Activated naive CD8-positive, alpha-beta T cell treated with anti-CD3 and anti-CD28 coated beads, Interleukin-2, amount 10 ng/mL, durations not matched to agents 7 days and 5 days (primary cell): ENCODE data around the gene DHDH. TPM values are rescaled to one million over a fixed set of nuclear protein-coding genes. Genes with fewer than 3 reads are reported as not detected.
"Not testable (repeated sequence)": the region's sequence is repeated elsewhere in the genome, so short reads cannot be mapped to it uniquely, and the experiment has no call there.

Source experiments
- ATAC-seq: fragments of 150-1000 bp; cut with Tn5 transposase; one replicate; pipeline ENCODE4 v1.10.0; 2021; ENCODE audit warnings: low read depth, moderate library complexity
- POLR2A ChIA-PET: fragments of 350-600 bp; sonication (Branson Sonifier 250); formaldehyde crosslinking; loops from one replicate; lab custom pipeline; 2021; ENCODE audit warnings: antibody characterized with exemption; lab: Charles Lee
- DNase-seq: peaks from one replicate; pipeline ENCODE4 v3.0.0; 2021
- H3K27ac Mint-ChIP-seq: one replicate; pipeline ENCODE4 v1.8.0; 2022; ENCODE audit warnings: mild to moderate bottlenecking, mixed read lengths
- H3K27me3 Mint-ChIP-seq: one replicate; pipeline ENCODE4 v1.8.0; 2022; ENCODE audit warnings: mild to moderate bottlenecking, moderate library complexity, mixed read lengths
- H3K36me3 Mint-ChIP-seq: one replicate; pipeline ENCODE4 v1.8.0; 2021; ENCODE audit warnings: mild to moderate bottlenecking, mixed read lengths
- H3K4me1 Mint-ChIP-seq: one replicate; pipeline ENCODE4 v1.8.0; 2021; ENCODE audit warnings: mixed read lengths
- H3K4me3 Mint-ChIP-seq: one replicate; pipeline ENCODE4 v1.8.0; 2022; ENCODE audit warnings: mild to moderate bottlenecking, moderate library complexity, mixed read lengths
- H3K9me3 Mint-ChIP-seq: one replicate; pipeline ENCODE4 v1.8.0; 2021; ENCODE audit warnings: mixed read lengths
- total RNA-seq, 2 experiments: library from RNA; stranded (reverse); gene quantifications; one replicate each; pipeline ENCODE4 v1.2.3, GENCODE V29; 2021

The DHDH gene
- total RNA-seq, 2 experiments from 2014 or later: 1.7 to 2.6 TPM

GRCh38 chr19:48902291-48902690 is 31.2 kb upstream of the DHDH start:
- not testable (repeated sequence) for ATAC-seq, H3K27me3 Mint-ChIP-seq, H3K9me3 Mint-ChIP-seq, DNase-seq
- POLR2A ChIA-PET: interaction anchor here (4.2 kb wide), 1 partner anchor 28 kb away, joined by 79 read pairs; the partner anchor contains the start of gene PPP1R15A
- Mint-ChIP-seq H3K4me3 (peak overlapping the region; percentile 68), H3K27ac (peak overlapping the region; percentile 56), H3K36me3 (peaks cover 47% of the 10 kb centered on the region), H3K4me1 (peaks cover 19% of the 10 kb centered on the region)

GRCh38 chr19:48903788-48904187 is 29.7 kb upstream of the DHDH start:
- H3K27me3 Mint-ChIP-seq, H3K9me3 Mint-ChIP-seq, DNase-seq, ATAC-seq, POLR2A ChIA-PET, H3K4me3 Mint-ChIP-seq, H3K27ac Mint-ChIP-seq: not testable (repeated sequence)
- Mint-ChIP-seq H3K36me3 (peaks cover 54% of the 10 kb centered on the region), H3K4me1 (peaks cover 21% of the 10 kb centered on the region)

- H3K4me3 Mint-ChIP-seq: no peak overlapping the region
- ATAC-seq (no peak), DNase-seq (no peak)
- H3K9me3 Mint-ChIP-seq: no peaks in the 10 kb centered on the region
- no peak overlapping the region for H3K27ac Mint-ChIP-seq
- H3K36me3 Mint-ChIP-seq: peaks cover 56% of the 10 kb centered on the region
- POLR2A ChIA-PET: interaction anchor here (0.7 to 1.9 kb wide), 2 partner anchors 34 to 400 kb away, joined by 3 to 5 read pairs; partner anchors contain the start of gene PPP1R15A
- peaks cover 15% of the 10 kb centered on the region for H3K4me1 Mint-ChIP-seq
- no peaks in the 10 kb centered on the region for H3K27me3 Mint-ChIP-seq
Measured at GRCh38 chr19:48905664-48906063, 27.8 kb upstream of the DHDH start.

GRCh38 chr19:48906324-48906723 is 27.2 kb upstream of the DHDH start:
- H3K4me1 Mint-ChIP-seq: peaks cover 13% of the 10 kb centered on the region
- DNase-seq (no peak), ATAC-seq (no peak)
- no peaks in the 10 kb centered on the region for H3K9me3 Mint-ChIP-seq
- no peak overlapping the region for H3K4me3 Mint-ChIP-seq
- H3K27me3 Mint-ChIP-seq: no peaks in the 10 kb centered on the region
- no peak overlapping the region for H3K27ac Mint-ChIP-seq
- peaks cover 53% of the 10 kb centered on the region for H3K36me3 Mint-ChIP-seq
- POLR2A ChIA-PET: interaction anchor here (0.7 to 1.0 kb wide), 3 partner anchors 10 to 399 kb away, joined by 3 to 5 read pairs (median 4); no protein-coding TSS in a partner anchor

GRCh38 chr19:48907671-48908070 is 25.8 kb upstream of the DHDH start:
- DNase-seq: no peak
- H3K36me3 Mint-ChIP-seq: peaks cover 51% of the 10 kb centered on the region
- no peak overlapping the region for H3K4me3 Mint-ChIP-seq
- no peak for ATAC-seq
- peaks cover 5% of the 10 kb centered on the region for H3K4me1 Mint-ChIP-seq
- H3K27me3 Mint-ChIP-seq: no peaks in the 10 kb centered on the region
- no peaks in the 10 kb centered on the region for H3K9me3 Mint-ChIP-seq
- peak overlapping the region; percentile 34 for H3K27ac Mint-ChIP-seq
- POLR2A ChIA-PET: no interaction called here

GRCh38 chr19:48909424-48910077 is 23.9 kb upstream of the DHDH start:
- H3K36me3 Mint-ChIP-seq: peaks cover 49% of the 10 kb centered on the region
- H3K27ac Mint-ChIP-seq, H3K9me3 Mint-ChIP-seq, DNase-seq, H3K27me3 Mint-ChIP-seq, H3K4me3 Mint-ChIP-seq, ATAC-seq, POLR2A ChIA-PET, H3K4me1 Mint-ChIP-seq: not testable (repeated sequence)

GRCh38 chr19:48910803-48911202 is 22.7 kb upstream of the DHDH start:
- Mint-ChIP-seq H3K27ac (no peak overlapping the region), H3K9me3 (no peaks in the 10 kb centered on the region), H3K4me1 (peaks cover 2% of the 10 kb centered on the region), H3K4me3 (no peak overlapping the region), H3K27me3 (no peaks in the 10 kb centered on the region), H3K36me3 (peaks cover 41% of the 10 kb centered on the region)
- ATAC-seq (no peak), DNase-seq (no peak)
- POLR2A ChIA-PET: interaction anchor here (0.7 to 2.1 kb wide), 2 partner anchors 36 to 58 kb away, joined by 5 read pairs; no protein-coding TSS in a partner anchor

GRCh38 chr19:48913114-48913889 is 20.2 kb upstream of the DHDH start:
- Mint-ChIP-seq H3K36me3 (peaks cover 36% of the 10 kb centered on the region), H3K4me3 (no peak overlapping the region), H3K9me3 (no peaks in the 10 kb centered on the region), H3K27ac (no peak overlapping the region), H3K27me3 (no peaks in the 10 kb centered on the region), H3K4me1 (no peaks in the 10 kb centered on the region)
- DNase-seq: no peak
- peak; percentile 30 for ATAC-seq
- POLR2A ChIA-PET: interaction anchor here (0.7 to 1.1 kb wide), 2 partner anchors 14 to 58 kb away, joined by 3 to 4 read pairs; partner anchors contain the start of gene NUCB1

GRCh38 chr19:48914181-48914580 is 19.3 kb upstream of the DHDH start:
- DNase-seq (no peak), ATAC-seq (no peak)
- H3K4me1 Mint-ChIP-seq: no peaks in the 10 kb centered on the region
- peaks cover 34% of the 10 kb centered on the region for H3K36me3 Mint-ChIP-seq
- POLR2A ChIA-PET: interaction anchor here (0.7 to 1.2 kb wide), 2 partner anchors 12 to 57 kb away, joined by 4 read pairs; no protein-coding TSS in a partner anchor
- no peak overlapping the region for H3K4me3 Mint-ChIP-seq
- H3K27ac Mint-ChIP-seq: peak overlapping the region; percentile 16
- no peaks in the 10 kb centered on the region for H3K27me3 Mint-ChIP-seq
- no peaks in the 10 kb centered on the region for H3K9me3 Mint-ChIP-seq

- no peaks in the 10 kb centered on the region for H3K4me1 Mint-ChIP-seq
- no peaks in the 10 kb centered on the region for H3K9me3 Mint-ChIP-seq
- peaks cover 31% of the 10 kb centered on the region for H3K36me3 Mint-ChIP-seq
- no peaks in the 10 kb centered on the region for H3K27me3 Mint-ChIP-seq
- ATAC-seq (no peak), DNase-seq (no peak)
- POLR2A ChIA-PET: interaction anchor here (0.8 to 1.2 kb wide), 2 partner anchors 16 to 44 kb away, joined by 3 read pairs; partner anchors contain the start of genes NUCB1 and PPP1R15A
- no peak overlapping the region for H3K27ac Mint-ChIP-seq
- no peak overlapping the region for H3K4me3 Mint-ChIP-seq
Measured at GRCh38 chr19:48915757-48916156, 17.7 kb upstream of the DHDH start.

GRCh38 chr19:48918071-48918470 is 15.4 kb upstream of the DHDH start:
- Mint-ChIP-seq H3K36me3 (peaks cover 20% of the 10 kb centered on the region), H3K9me3 (no peaks in the 10 kb centered on the region), H3K4me1 (no peaks in the 10 kb centered on the region), H3K27ac (peak overlapping the region; percentile 48), H3K27me3 (no peaks in the 10 kb centered on the region), H3K4me3 (no peak overlapping the region)
- DNase-seq: no peak
- POLR2A ChIA-PET: interaction anchor here (0.6 to 2.7 kb wide), 3 partner anchors 18 to 170 kb away, joined by 3 to 5 read pairs (median 5); partner anchors contain the start of genes GYS1, NUCB1 and RUVBL2
- no peak for ATAC-seq

- ATAC-seq: no peak
- DNase-seq: no peak
Measured at GRCh38 chr19:48918801-48919247, 14.7 kb upstream of the DHDH start.

GRCh38 chr19:48919271-48919670 is 14.2 kb upstream of the DHDH start:
- H3K4me1 Mint-ChIP-seq, H3K4me3 Mint-ChIP-seq, H3K27ac Mint-ChIP-seq, DNase-seq, H3K9me3 Mint-ChIP-seq, H3K27me3 Mint-ChIP-seq, ATAC-seq: not testable (repeated sequence)
- POLR2A ChIA-PET: interaction anchor here (0.6 to 2.7 kb wide), 3 partner anchors 14 to 40 kb away, joined by 5 to 7 read pairs (median 6); partner anchors contain the start of genes DHDH and NUCB1
- peaks cover 17% of the 10 kb centered on the region for H3K36me3 Mint-ChIP-seq

More at GRCh38 chr19:48918801-48919247, 14.7 kb upstream of the DHDH start:
- Mint-ChIP-seq H3K4me3 (no peak overlapping the region), H3K27me3 (no peaks in the 10 kb centered on the region), H3K9me3 (no peaks in the 10 kb centered on the region), H3K36me3 (peaks cover 19% of the 10 kb centered on the region), H3K4me1 (no peaks in the 10 kb centered on the region), H3K27ac (peak overlapping the region; percentile 38)
- POLR2A ChIA-PET: interaction anchor here (0.8 to 2.7 kb wide), 3 partner anchors 14 to 74 kb away, joined by 3 to 7 read pairs (median 5); partner anchors contain the start of genes DHDH, GYS1, NUCB1 and RUVBL2
